SJSA1 (cell line): ENCODE measurements around the gene ANKLE2. TPM values are rescaled to one million over a fixed set of nuclear protein-coding genes. Genes with fewer than 3 reads are reported as not detected.
"Not testable (repeated sequence)": the region's sequence is repeated elsewhere in the genome, so short reads cannot be mapped to it uniquely, and the experiment has no call there.

Experiments used
- DNase-seq, 2 experiments: peaks; one replicate each; pipeline ENCODE4 v3.0.0-alpha.2; 2015 to 2020; ENCODE audit warnings: low spot score in 2 of 2, low read depth in 1 of 2
- H3K27ac ChIP-seq: fragments of 250-450 bp; sonication (Bioruptor Pico); 2 replicates; pipeline ENCODE4 v1.5.1; 2020; ENCODE audit warnings: mild to moderate bottlenecking, moderate library complexity
- H3K27me3 ChIP-seq: fragments of 250-450 bp; sonication (Bioruptor Pico); replicated peaks from 2 replicates; pipeline ENCODE4 v1.5.1; 2020; ENCODE audit warnings: mild to moderate bottlenecking, moderate library complexity
- H3K36me3 ChIP-seq: fragments of 250-450 bp; sonication (Bioruptor Pico); 2 replicates; pipeline ENCODE4 v1.5.1; 2020; ENCODE audit warnings: mild to moderate bottlenecking
- H3K4me1 ChIP-seq: fragments of 250-450 bp; sonication (Bioruptor Pico); replicated peaks from 2 replicates; pipeline ENCODE4 v1.6.1; 2021; ENCODE audit warnings: mild to moderate bottlenecking
- H3K4me3 ChIP-seq: fragments of 250-450 bp; sonication (Bioruptor Pico); 2 replicates; pipeline ENCODE4 v1.5.1; 2020; ENCODE audit warnings: mild to moderate bottlenecking
- H3K9me3 ChIP-seq: fragments of 250-450 bp; sonication (Bioruptor Pico); replicated peaks from 2 replicates; pipeline ENCODE4 v1.5.1; 2020; ENCODE audit warnings: mild to moderate bottlenecking
- total RNA-seq: library from RNA; depleted of rRNA; stranded (reverse); fragments of >200 nt; shearing (Covaris generic); gene quantifications from 2 replicates; pipeline ENCODE4 v1.2.3, GENCODE V29; 2014; rRNA removed

ANKLE2 gene
- total RNA-seq, 1 experiment from 2014 or later, result 72.6 TPM

DNA sequence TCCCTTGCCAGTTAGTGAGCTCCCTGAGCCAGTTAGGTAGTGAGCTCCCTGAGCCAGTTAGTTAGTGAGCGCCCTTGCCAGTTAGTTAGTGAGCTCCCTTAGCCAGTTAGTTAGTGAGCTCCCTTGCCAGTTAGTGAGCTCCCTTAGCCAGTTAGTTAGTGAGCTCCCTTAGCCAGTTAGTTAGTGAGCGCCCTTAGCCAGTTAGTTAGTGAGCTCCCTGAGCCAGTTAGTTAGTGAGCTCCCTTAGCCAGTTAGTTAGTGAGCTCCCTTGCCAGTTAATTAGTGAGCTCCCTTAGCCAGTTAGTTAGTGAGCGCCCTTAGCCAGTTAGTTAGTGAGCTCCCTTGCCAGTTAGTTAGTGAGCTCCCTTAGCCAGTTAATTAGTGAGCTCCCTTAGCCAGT is 69.6 kb downstream of the ANKLE2 start:
- H3K27ac ChIP-seq, DNase-seq, H3K4me3 ChIP-seq, H3K9me3 ChIP-seq, H3K4me1 ChIP-seq, H3K27me3 ChIP-seq: not testable (repeated sequence)
- H3K36me3 ChIP-seq, result peaks cover 41% of the 10 kb centered on the region

DNA sequence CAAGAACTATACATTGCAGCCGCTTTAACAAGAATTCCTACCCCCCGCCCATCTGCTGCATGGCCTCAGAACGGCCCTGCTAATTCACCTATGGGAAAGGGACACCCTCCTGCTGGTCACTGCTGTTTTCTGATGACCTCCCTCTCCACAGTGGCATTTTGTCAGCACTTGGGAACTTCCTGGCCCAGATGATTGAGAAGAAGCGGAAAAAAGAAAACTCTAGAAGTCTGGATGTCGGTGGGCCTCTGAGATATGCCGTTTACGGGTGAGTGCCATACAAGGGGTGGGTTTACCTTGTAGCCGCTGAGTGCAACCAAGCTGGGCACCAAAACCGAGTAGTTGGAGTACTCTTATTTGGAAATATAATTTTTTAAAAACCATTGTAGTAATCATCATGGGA is 71.5 kb downstream of the ANKLE2 start:
- peaks cover 38% of the 10 kb centered on the region for H3K36me3 ChIP-seq
- no peak overlapping the region for H3K27ac ChIP-seq
- peaks cover 7% of the 10 kb centered on the region; the same call in 1 of the 2 replicates for H3K9me3 ChIP-seq
- no peaks in the 10 kb centered on the region for H3K27me3 ChIP-seq
- H3K4me1 ChIP-seq, result peaks cover 7% of the 10 kb centered on the region
- H3K4me3 ChIP-seq, result no peak overlapping the region
- DNase-seq, result no peak

DNA sequence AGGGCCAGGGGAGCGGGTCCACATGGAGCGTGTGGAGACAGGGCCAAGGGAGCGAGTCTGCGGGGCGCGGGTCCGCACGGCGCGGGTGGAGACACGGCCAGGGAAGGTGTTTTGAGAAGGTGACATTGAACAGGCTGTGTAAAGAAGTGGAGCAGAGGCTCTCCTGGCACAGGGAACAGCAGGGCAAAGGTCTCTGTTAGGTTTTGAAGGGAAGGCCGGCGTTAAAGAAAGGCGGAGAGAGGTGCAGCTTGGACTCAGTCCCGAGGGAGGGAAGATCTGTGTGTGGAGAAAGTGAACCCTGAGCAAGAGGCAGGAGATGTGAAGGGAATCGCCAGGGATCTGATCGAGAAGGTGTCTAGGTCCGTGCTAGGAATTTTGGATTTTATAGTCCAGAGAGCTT is 72.4 kb downstream of the ANKLE2 start:
- no peak for DNase-seq
- Histone ChIP-seq H3K4me3 (no peak overlapping the region), H3K9me3 (peaks cover 7% of the 10 kb centered on the region; the same call in 1 of the 2 replicates), H3K27ac (no peak overlapping the region), H3K4me1 (peaks cover 7% of the 10 kb centered on the region), H3K36me3 (peaks cover 38% of the 10 kb centered on the region), H3K27me3 (no peaks in the 10 kb centered on the region)

GRCh38 chr12:132687211-132688164 is 74.1 kb downstream of the ANKLE2 start, which contains the start of the genes POLE and PXMP2:
Gene POLE (minus strand): TSS chr12:132687342. CDS start chr12:132687315, 27 bp downstream.
Gene PXMP2 (plus strand): TSS chr12:132687587. CDS start chr12:132687671, 84 bp downstream.
- DNase-seq, result peak; percentile 96 to 98
- Histone ChIP-seq H3K4me1 (peaks cover 7% of the 10 kb centered on the region), H3K36me3 (peaks cover 42% of the 10 kb centered on the region), H3K27me3 (no peaks in the 10 kb centered on the region), H3K9me3 (peaks cover 7% of the 10 kb centered on the region; the same call in 1 of the 2 replicates), H3K4me3 (peak within 1 kb of the TSS; percentile 99), H3K27ac (peak within 1 kb of the TSS; percentile 93)

- peaks cover 7% of the 10 kb centered on the region for H3K4me1 ChIP-seq
- peak overlapping the region; percentile 93 for H3K27ac ChIP-seq
- DNase-seq, result no peak
- H3K27me3 ChIP-seq, result no peaks in the 10 kb centered on the region
- H3K36me3 ChIP-seq, result peaks cover 44% of the 10 kb centered on the region
- H3K9me3 ChIP-seq, result peaks cover 7% of the 10 kb centered on the region; the same call in 1 of the 2 replicates
- peak overlapping the region; percentile 99 for H3K4me3 ChIP-seq
Observed at GRCh38 chr12:132686825-132687210, 74.8 kb downstream of the ANKLE2 start.

DNA sequence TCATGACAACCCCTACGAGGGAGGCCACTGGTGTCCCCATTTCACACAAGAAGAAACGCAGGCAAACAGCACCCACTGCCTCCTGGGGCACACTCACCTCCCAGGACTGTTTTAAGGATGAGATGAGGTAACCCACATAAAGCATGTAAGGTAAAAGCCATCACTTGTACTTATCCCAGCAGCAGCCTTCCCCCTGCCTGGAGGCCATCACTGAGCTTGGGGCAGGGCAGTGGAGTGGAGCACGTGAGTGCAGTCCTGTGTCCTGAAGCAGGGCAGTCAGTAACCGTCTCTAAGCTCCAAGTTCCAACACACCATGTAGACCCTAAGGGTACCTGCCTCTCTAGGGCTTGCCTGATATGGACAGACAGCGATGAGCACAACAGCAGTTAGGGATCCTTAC is 76.2 kb downstream of the ANKLE2 start:
- H3K4me3 ChIP-seq, result no peak overlapping the region
- H3K4me1 ChIP-seq, result peaks cover 7% of the 10 kb centered on the region
- peaks cover 43% of the 10 kb centered on the region for H3K36me3 ChIP-seq
- H3K9me3 ChIP-seq, result peaks cover 7% of the 10 kb centered on the region; the same call in 1 of the 2 replicates
- DNase-seq, result no peak
- no peaks in the 10 kb centered on the region for H3K27me3 ChIP-seq
- no peak overlapping the region for H3K27ac ChIP-seq

GRCh38 chr12:132677492-132677891 is 84.1 kb downstream of the ANKLE2 start:
- Histone ChIP-seq H3K9me3 (no peaks in the 10 kb centered on the region), H3K4me1 (no peaks in the 10 kb centered on the region), H3K36me3 (peaks cover 83% of the 10 kb centered on the region), H3K4me3 (no peak overlapping the region), H3K27ac (no peak overlapping the region), H3K27me3 (no peaks in the 10 kb centered on the region)
- no peak for DNase-seq

- Histone ChIP-seq H3K4me1 (no peaks in the 10 kb centered on the region), H3K36me3 (peaks cover 89% of the 10 kb centered on the region)
- no peak for DNase-seq
Observed at GRCh38 chr12:132675757-132676432, 85.7 kb downstream of the ANKLE2 start.

More at GRCh38 chr12:132675757-132676432, 85.7 kb downstream of the ANKLE2 start:
- H3K9me3 ChIP-seq, result no peaks in the 10 kb centered on the region
- H3K27me3 ChIP-seq, result no peaks in the 10 kb centered on the region
- no peak overlapping the region for H3K4me3 ChIP-seq
- H3K27ac ChIP-seq, result no peak overlapping the region

Other genes with a start within 250 kb of the ANKLE2 start
- not detected in 2 replicates for gene LRCOL1, start 151.2 kb downstream of the ANKLE2 start, total RNA-seq
- not detected in 2 replicates for gene P2RX2, start 143.1 kb downstream of the ANKLE2 start, total RNA-seq
- 17.4 and 32.8 TPM in 2 replicates for gene POLE, start 74.5 kb downstream of the ANKLE2 start, total RNA-seq
- 105 and 109 TPM in 2 replicates for gene PXMP2, start 74.2 kb downstream of the ANKLE2 start, total RNA-seq
- gene PGAM5, start 51.0 kb downstream of the ANKLE2 start, total RNA-seq, result 30.8 and 36.5 TPM in 2 replicates
- 52.8 and 71.1 TPM in 2 replicates for gene GOLGA3, start 67.0 kb upstream of the ANKLE2 start, total RNA-seq
- gene CHFR, start 125.8 kb upstream of the ANKLE2 start, total RNA-seq, result 4.5 and 7.1 TPM in 2 replicates
- gene ZNF605, start 194.5 kb upstream of the ANKLE2 start, total RNA-seq, result 0.32 and 0.88 TPM in 2 replicates
- 5.8 and 10.4 TPM in 2 replicates for gene ZNF26, start 224.5 kb upstream of the ANKLE2 start, total RNA-seq